Body of pancreas (tissue), 4 donors: Measurements from ENCODE around the gene B3GLCT. TPM values are rescaled to one million over a fixed set of nuclear protein-coding genes. Genes with fewer than 3 reads are reported as not detected.

Source experiments
- ATAC-seq: fragments of 150-250 bp; one replicate; pipeline ENCODE4 v1.9.1; 2016
- DNase-seq, 4 donors: peaks; one replicate each; pipeline ENCODE4 v3.0.0-alpha.2; 2019
- H3K27ac ChIP-seq, 4 donors: fragments of 200-600 bp; sonication (generic); 1 replicate in 3 of 4; 2 replicates in 1 of 4; pipeline versions ENCODE4 v1.5.1 to v1.6.1; 2016 to 2019; ENCODE audit warnings: mild to moderate bottlenecking in 1 of 4, mixed read lengths in 1 of 4, moderate library complexity in 1 of 4
- H3K27me3 ChIP-seq, 2 donors: fragments of 200-600 bp; sonication (generic); one replicate each; pipeline ENCODE4 v1.6.0; 2016; ENCODE audit warnings: mild to moderate bottlenecking in 1 of 2
- H3K36me3 ChIP-seq, 2 donors: fragments of 200-600 bp; sonication (generic); replicated peaks in 1 of 2; 2 replicates each; pipeline ENCODE4 v1.5.1; 2016; ENCODE audit warnings: low read depth in 2 of 2; ENCODE audit not compliant: insufficient read depth in 1 of 2
- H3K4me1 ChIP-seq: fragments of 200-600 bp; sonication (generic); one replicate; pipeline ENCODE4 v1.6.0; 2016
- H3K4me3 ChIP-seq, 2 donors: fragments of 200-600 bp; sonication (generic); 1 replicate in 1 of 2; 2 replicates in 1 of 2; pipeline ENCODE4 v1.5.1; 2016 to 2019
- H3K9me3 ChIP-seq, 3 donors: fragments of 200-600 bp; sonication (generic); 1 replicate in 2 of 3; 2 replicates in 1 of 3; pipeline ENCODE4 v1.5.1; 2016
- CTCF ChIP-seq, 7 experiments: fragments of 450-650 bp in 4 of 7; fragments of 200-600 bp in 3 of 7; sonication (generic) in 3 of 7; IDR thresholded peaks; one replicate each; pipeline ENCODE4 v1.5.1; 2016 to 2019; ENCODE audit warnings: antibody characterized with exemption in 7 of 7
- POLR2A ChIP-seq, 3 donors: fragments of 450-650 bp; IDR thresholded peaks; one replicate each; pipeline ENCODE4 v1.6.1; 2016; ENCODE audit warnings: antibody characterized with exemption in 3 of 3, mild to moderate bottlenecking in 2 of 3
- WGBS, 2 donors: methylation state at CpG; one replicate each; pipeline ENCODE4 v1.1.5; 2017; 5-methylcytosine and 5-hydroxymethylcytosine counted together
- intact Hi-C: fragments of 100-400 bp; cut with DNase I; formaldehyde crosslinking; loops from one replicate; pipeline ENCODE4 v1.15.1; 2023
- total RNA-seq, 2 donors: library from RNA; depleted of rRNA; stranded (reverse); fragments of >200 nt; gene quantifications; one replicate each; pipeline ENCODE4 v1.1.0, GENCODE V29; 2016

B3GLCT gene
- total RNA-seq, 2 donors from 2014 or later: 2.0 to 5.2 TPM

GRCh38 chr13:31166591-31166990, 33.2 kb upstream of the B3GLCT start:
- Histone ChIP-seq H3K27me3 (no peaks in the 10 kb centered on the region), H3K27ac (no peak overlapping the region), H3K36me3 (no peaks in the 10 kb centered on the region), H3K4me3 (no peak overlapping the region), H3K9me3 (no peaks in the 10 kb centered on the region), H3K4me1 (peaks cover 7% of the 10 kb centered on the region)
- 79 to 82% methylated on average over 3 of the region's 3 CpGs for WGBS, 2 donors
- ATAC-seq: no peak
- no peak for DNase-seq
- no peak for TF ChIP-seq CTCF (IDR thresholded peaks at IDR 0.05)
- no peak for TF ChIP-seq POLR2A (IDR thresholded peaks at IDR 0.05)
- intact Hi-C loops: no loop called here

GRCh38 chr13:31167490-31167889, 32.3 kb upstream of the B3GLCT start:
- no peak for TF ChIP-seq CTCF (IDR thresholded peaks at IDR 0.05)
- no peak for TF ChIP-seq POLR2A (IDR thresholded peaks at IDR 0.05)
- no peaks in the 10 kb centered on the region for H3K36me3 ChIP-seq
- DNase-seq (no peak), ATAC-seq (no peak)
- peaks cover 7% of the 10 kb centered on the region for H3K4me1 ChIP-seq
- no peaks in the 10 kb centered on the region for H3K9me3 ChIP-seq
- H3K27me3 ChIP-seq: no peaks in the 10 kb centered on the region
- H3K4me3 ChIP-seq: no peak overlapping the region
- intact Hi-C loops: no loop called here
- H3K27ac ChIP-seq: no peak overlapping the region

- no peak for DNase-seq
- intact Hi-C loops: no loop called here
- no peaks in the 10 kb centered on the region for H3K36me3 ChIP-seq
- no peaks in the 10 kb centered on the region for H3K9me3 ChIP-seq
- H3K27ac ChIP-seq: no peak overlapping the region
- TF ChIP-seq POLR2A (IDR thresholded peaks at IDR 0.05) (no peak), CTCF (IDR thresholded peaks at IDR 0.05) (no peak)
- no peak overlapping the region for H3K4me3 ChIP-seq
- no peak for ATAC-seq
- H3K27me3 ChIP-seq: no peaks in the 10 kb centered on the region
- H3K4me1 ChIP-seq: peaks cover 2% of the 10 kb centered on the region
- 36 to 51% methylated on average over 2 of the region's 2 CpGs for WGBS, 2 donors
These were observed 31.6 kb upstream of the B3GLCT start for GRCh38 chr13:31168166-31168565.

GRCh38 chr13:31168736-31169135, 31.0 kb upstream of the B3GLCT start:
- H3K4me1 ChIP-seq: no peaks in the 10 kb centered on the region

More at GRCh38 chr13:31168736-31169135, 31.0 kb upstream of the B3GLCT start:
- H3K4me3 ChIP-seq: no peak overlapping the region
- no peaks in the 10 kb centered on the region for H3K27me3 ChIP-seq
- 84 to 87% methylated on average over 11 of the region's 11 CpGs for WGBS, 2 donors
- DNase-seq: no peak
- TF ChIP-seq CTCF (IDR thresholded peaks at IDR 0.05) (no peak), POLR2A (IDR thresholded peaks at IDR 0.05) (no peak)
- no peak overlapping the region for H3K27ac ChIP-seq
- no peaks in the 10 kb centered on the region for H3K36me3 ChIP-seq
- no peak for ATAC-seq
- no peaks in the 10 kb centered on the region for H3K9me3 ChIP-seq
- intact Hi-C loops: no loop called here
